ENCODE results near the gene EPN2.

GRCh38 chr17:19329839-19330238 is 92.7 kb downstream of the EPN2 start:
- TF ChIP-seq CTCF (IDR thresholded peaks at IDR 0.05) (no peak), POLR2A (IDR thresholded peaks at IDR 0.05) (no peak)
